Endothelial cell of hepatic sinusoid (primary cell): ENCODE results near the gene SNTB2.

ENCODE experiments used
- in situ Hi-C: cut with HindIII; loops from 2 replicates; pipeline ENCODE4 v1.10.0; 2017; ENCODE audit warnings: low sequenced_read_pairs

The SNTB2 gene

DNA sequence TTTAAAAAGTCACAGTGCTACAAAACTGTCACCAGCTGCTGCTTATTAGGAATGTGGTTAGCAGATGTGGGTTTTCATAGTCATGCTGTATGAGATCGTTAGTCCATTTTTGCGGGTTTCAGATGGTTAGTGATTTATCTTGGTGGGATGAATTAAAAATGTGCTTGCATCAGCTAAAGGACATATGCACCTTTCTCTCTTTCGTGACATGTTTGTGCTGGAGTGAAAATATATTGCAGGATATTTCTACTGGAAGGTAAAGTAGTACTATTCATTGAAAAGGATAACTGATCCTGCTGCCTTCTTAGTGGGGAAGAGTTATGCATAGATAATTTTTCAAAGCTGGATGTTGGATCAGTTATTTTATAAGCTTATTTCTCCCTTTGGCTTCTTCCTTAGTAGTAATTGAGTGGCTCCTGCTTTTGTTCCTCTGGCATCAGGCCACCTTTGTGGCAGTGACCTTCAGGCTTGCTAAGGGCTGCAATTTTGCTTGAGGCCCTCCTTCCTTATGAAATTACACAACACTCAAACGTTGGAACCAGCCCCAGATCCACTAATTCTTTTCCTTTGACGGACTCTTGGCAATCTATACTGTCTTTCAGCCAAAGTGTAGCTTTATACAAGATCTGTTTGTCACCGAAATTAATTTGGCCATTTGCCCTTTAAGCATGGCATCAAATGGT is 7.5 kb upstream of the SNTB2 start:
- in situ Hi-C loops, result no loop called here

DNA sequence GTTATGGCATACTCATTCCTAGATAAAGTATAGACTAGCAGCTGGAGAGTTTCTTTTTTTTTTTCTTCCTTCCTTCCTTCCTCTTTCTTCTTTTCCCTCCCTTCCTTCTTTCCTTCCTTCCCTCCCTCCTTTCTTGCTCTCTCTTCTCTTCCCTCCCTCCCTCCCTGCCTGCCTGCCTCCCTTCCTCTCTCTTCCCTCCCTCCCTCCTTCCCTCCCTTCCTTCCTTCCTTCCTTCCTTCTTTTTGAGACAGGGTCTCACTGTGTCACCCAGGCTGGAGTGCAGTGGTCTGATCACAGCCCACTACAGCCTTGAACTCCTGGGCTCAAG is 7.0 kb upstream of the SNTB2 start:
- in situ Hi-C loops, result no loop called here

DNA sequence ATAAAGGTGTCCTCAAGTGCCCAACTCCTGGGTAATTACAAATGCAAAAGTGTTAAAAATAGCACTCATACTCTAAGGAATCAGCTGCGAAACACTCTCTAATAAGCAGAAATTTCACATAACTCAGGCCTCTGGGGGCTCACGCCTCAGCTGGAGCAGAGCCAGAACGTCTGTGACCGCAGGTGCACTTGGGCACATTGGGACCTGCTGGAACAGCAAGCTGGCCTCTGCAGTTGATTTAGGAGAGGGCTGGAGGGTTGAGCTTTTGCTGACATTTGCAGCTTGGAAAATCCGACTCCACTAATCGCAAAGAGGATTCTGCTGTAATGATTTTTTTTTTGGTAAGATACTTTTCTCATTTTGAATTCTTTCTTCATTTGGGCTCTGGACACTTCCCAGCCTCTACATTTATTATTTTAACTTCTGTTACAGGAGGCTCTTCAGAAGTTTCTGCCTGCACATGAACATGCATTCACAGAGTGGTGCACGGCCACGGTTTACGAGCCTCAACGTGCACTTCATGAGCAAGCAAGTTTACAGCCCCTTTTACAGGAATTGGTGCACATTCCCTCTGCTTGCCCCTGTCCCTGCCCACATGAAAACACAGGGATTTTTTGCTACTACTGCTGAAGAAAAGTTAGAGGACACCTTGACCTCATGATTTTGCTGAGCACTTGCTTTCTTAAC is 4.1 kb upstream of the SNTB2 start:
- in situ Hi-C loops, result no loop called here

DNA sequence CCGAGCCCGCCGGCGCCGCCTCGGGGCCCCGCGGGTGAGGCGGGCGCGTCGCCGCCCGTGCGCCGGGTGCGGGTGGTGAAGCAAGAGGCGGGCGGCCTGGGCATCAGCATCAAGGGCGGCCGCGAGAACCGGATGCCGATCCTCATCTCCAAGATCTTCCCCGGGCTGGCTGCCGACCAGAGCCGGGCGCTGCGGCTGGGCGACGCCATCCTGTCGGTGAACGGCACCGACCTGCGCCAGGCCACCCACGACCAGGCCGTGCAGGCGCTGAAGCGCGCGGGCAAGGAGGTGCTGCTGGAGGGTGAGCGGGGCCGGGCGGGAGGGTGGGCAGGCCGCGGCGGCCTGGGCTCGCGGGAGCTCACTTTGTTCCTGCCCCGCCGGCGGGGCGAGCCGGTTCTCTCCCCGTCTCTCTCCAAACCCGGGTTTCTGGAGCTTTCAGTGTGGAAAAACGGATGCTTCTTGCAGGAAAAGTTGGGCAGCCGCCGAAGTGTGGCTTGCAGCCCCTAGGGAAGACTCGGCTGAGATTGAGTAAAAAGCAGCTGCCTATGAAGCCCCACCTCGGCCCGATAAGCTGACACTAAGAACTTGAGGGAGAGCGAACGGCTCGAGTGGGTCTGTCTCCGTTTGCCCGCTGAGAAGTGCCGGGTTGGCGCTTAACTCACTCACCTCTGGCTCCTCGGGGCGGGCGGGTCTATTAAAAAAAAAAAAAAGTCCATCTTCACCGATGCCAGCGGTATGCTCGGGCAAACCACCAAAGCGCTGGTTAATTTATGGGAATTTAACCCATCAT is 677 bp downstream of the SNTB2 start:
- in situ Hi-C loops, result no loop called here

DNA sequence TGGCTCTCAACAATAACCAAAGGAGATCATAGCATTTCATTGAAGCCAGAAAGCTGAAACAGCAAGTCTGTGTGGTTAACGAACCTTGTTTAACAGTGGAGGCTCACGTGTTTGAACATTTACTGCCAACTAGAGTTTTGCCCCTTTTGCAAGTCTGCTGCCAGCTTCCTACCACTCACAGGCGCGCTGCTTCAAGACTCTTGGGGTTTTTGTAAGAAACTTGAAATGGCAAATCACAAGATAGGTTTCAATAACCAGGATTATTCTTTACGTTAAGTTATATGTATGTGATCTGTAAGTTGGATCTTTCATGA is 1.2 kb downstream of the SNTB2 start:
- in situ Hi-C loops, result no loop called here

- in situ Hi-C loops, result no loop called here
These were observed 1.8 kb downstream of the SNTB2 start for GRCh38 chr16:69188716-69189115.

GRCh38 chr16:69190046-69190588 is 3.2 kb downstream of the SNTB2 start:
- in situ Hi-C loops, result no loop called here

DNA sequence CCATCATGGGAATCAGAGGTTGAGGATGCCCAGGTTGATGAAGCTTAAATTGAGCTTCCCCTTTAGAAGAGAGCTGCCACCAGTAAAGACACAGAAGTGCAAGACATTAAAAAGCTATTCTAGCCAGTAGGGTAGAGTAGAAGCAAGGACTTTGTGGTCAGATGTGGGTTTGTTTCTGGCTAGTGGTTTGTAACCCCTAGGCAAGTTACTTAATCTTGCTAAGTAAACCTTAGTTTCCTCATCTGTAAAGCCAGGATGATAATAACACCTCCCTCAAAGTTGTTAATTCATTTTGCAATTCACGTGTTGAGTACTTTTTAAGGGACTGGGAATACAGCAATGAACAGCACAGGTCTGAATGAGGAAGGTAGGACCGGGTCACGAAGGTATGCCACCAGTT is 3.6 kb downstream of the SNTB2 start:
- in situ Hi-C loops, result no loop called here

DNA sequence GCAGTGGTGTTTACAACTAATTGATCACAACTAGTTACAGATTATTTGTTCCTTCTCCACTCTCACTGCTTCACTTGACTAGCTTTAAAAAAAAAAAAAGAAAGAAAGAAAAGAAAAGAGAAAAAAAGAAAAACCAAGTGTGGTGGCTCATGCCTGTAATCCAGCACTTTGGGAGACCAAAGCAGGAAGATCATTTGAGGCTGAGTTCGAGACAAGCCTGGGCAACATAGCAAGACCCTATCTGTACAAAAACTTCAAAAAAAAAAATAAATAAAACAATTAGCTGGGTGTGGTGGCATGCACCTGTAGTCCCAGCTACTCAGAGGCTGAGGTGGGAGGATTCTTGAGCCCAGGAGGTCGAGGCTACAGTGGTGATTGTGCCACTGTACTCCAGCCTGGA is 4.2 kb downstream of the SNTB2 start:
- in situ Hi-C loops, result no loop called here

DNA sequence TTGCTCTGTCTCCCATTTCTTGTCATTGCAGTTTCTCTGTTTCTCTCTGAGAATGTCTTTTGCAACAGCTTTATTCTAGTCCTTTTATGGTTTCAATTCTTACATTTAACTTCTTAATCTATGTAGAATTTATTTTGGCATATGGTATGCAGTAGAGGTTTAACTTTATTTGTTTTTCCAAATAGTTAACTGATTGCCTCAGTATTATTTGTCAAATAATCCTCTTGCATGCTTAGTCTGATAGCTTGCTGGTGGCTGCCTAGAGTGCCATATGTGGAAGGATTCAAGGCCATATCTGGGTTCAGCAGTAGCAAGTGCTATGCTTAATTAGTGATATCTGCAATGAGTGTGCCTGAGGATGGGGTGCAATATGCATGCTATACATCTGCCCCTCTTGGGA is 6.9 kb downstream of the SNTB2 start:
- in situ Hi-C loops, result no loop called here

- in situ Hi-C loops, result no loop called here
These were observed 7.5 kb downstream of the SNTB2 start for GRCh38 chr16:69194488-69194887.

GRCh38 chr16:69195369-69196029 is 8.5 kb downstream of the SNTB2 start:
- in situ Hi-C loops, result no loop called here

GRCh38 chr16:69197573-69197972 is 10.6 kb downstream of the SNTB2 start:
- in situ Hi-C loops, result no loop called here

DNA sequence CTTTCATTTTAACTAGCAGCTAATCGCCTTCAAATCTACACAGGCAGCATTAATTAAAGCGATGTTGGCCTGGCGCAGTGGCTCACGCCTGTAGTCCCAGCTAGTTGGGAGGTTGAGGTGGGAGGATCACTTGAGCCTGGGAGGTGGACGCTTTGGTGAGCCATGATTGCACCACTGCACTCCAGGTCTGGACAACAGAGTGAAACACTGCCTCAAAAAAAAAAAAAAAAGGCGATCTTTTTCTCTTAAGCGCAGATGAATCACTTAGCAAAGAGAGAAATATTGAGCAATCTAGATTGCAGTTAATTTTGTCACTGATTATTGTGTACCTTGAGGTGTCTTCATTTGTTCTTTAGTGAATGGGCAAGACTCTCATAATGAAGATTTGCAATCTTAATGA is 12.4 kb downstream of the SNTB2 start:
- in situ Hi-C loops, result no loop called here

- in situ Hi-C loops, result no loop called here
These were observed 14.3 kb downstream of the SNTB2 start for GRCh38 chr16:69201291-69201690.

DNA sequence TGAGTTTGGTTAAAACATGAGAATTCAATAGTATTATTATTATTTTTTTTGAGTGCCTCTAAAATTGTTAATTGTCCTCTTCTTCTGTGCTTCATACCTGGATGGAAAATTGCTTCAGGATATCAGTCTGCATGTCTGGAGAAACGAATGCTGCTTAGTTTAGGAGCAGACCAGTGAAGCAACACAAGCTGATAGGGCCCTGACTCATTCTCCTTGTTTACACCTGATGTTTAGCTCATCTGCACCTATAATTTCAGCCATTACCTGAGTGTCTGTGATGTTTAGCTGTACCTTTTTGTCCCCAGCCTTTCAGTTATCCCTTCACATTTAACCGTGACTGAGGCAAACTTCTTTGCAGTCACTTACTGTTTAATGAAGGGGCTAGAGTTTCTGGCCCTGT is 14.8 kb downstream of the SNTB2 start:
- in situ Hi-C loops, result no loop called here

DNA sequence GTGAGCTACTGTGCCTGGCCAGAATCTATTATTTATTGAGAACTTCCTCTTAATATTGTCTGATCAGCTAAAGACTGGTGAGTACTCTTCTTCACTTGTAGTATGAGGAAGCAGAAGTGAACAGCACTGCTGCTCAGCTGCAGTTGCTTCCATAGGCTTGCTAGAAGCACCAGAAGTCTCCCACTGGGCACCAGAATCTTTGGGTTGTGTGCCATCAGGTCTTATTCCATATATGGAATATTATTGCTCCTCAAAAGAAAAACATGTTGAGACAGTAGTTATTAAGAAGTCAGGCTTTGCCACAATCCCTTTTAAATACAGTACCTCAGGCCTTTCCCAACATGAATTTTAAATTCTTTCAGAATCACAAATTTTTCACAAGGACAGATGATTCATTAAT is 17.2 kb downstream of the SNTB2 start:
- in situ Hi-C loops, result no loop called here

DNA sequence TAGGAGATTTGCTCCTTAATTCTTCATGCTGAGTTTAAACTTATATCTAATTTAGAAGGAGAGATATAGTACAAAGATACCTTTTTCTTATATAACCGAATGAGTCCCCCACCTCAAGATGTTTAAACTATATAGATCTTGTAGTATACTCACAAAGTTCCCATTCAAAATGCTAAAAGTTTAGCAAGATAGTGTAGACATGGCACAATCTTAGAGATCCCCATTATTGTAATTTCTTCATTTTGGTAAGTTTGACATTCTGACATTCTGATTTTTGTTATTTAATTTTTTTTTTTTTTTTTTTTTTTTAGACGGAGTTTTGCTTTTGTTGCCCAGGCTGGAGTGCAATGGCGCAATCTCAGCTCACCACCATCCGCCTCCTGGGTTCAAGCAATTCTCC is 22.8 kb downstream of the SNTB2 start:
- in situ Hi-C loops, result no loop called here

DNA sequence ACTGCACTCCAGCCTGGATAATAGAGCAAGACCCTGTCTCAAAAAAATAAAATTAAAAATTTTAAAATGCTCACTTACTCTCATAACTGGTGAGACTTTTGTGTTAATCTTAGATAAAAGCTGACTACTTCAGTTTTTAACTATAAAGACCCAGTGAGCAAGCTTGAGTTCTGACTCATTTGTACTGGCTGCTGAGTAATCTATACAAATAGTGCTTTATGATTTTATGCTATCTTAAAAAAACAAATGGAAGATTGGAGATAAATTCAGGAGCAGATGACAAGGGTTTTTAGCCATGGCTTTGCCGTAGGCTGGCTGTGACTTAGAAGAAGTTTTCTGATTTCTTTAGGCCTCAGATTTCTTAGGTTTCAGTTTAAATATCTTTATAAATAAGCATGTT is 30.5 kb downstream of the SNTB2 start:
- in situ Hi-C loops, result no loop called here

- in situ Hi-C loops, result no loop called here
These were observed 32.3 kb downstream of the SNTB2 start for GRCh38 chr16:69219279-69219678.

DNA sequence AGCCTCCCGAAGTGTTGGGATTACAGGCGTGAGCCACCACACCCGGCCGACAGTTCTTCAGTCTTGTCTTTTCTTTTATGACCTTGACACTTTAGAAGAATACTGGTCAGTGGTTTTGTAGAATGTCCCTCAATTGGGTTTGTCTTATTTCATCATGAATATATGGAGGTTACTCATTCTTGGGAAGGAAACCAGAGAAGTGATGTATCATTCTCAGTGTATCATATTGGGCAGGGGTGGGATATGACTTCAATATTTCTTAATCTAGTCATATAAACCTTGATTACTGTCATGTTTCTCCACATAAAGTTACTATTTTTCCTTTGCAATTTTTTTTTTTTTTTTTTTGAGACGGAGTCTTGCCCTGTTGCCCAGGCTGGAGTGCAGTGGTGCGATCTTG is 36.9 kb downstream of the SNTB2 start:
- in situ Hi-C loops, result no loop called here
